NCI-H1105 (cell line): Measurements from ENCODE around the gene LRMDA.

Experiments used
- DNase-seq: peaks from one replicate; lab custom pipeline; 2025; lab: John Stamatoyannopoulos, UW

Gene LRMDA

DNA sequence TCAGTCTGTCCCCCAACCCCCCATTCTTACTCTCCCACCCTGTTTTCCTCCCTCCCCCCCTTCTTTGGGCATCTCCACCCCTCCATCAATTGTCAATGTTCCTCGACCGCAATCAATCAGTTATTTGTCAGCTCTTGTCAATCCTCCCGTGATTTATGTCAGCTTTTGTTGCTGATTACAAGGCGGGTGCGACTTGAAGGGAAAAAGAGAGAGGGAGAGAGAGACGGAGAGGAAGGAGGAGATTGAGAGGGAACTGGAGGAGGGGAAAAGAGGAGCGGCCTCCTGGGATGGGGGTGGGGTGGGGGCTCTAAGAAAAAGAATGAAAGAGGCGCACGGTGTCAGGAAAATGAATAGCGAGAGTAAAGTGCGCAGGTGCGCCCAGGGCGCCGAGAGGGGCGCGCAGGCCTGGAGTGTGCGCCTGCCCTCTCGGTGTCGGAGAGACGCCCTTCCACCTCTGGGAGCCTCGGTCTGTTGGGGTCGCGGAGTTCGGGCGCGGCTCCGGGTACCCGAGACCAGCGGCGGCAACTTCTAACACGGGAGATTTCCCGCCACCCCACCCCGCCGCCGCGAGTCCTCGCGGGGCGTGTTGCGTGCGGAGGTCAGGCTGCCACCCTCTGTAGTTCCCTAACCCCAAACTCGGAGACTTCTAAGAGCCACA, 28.8 kb upstream of the LRMDA start:
- DNase-seq = peak; percentile 84

DNA sequence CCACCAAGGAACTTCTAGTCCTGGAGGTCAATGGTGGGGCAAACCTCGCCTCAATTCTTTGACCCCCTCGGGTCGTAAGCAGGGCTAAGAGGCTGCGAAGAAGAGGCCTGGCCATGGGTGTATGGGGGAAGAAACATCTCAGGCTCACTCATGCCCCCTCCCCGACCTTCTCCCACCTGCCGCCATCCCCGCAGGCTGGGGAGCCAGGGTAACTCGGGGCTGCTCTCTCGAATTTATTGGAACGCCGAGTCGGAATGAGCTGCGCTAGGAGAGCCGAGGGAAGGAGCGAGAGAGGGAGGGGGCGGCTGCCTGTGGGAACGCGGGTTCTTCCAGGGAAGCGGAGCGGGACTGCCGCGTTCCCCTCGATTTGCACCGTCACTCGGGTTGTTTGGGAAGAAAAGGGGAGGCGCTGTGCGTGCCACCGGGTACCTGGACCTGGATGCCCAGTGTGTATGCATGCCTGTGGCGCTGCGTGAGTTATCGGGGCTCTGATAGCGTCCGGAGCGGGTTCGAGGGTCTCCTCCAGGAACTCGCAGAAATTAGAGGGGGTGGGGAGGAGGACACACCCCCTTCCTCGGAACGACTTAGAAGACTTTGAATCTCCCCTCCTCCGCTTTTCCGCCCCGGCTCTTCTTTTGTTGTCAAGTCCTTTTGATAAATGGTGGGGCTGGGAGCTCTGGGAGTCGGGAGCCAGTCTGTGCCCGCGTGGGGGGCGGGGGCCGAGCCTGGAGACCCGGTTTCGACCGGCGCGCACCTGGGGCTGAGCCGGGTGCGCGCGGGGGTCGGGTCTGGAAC, 28.1 kb upstream of the LRMDA start:
- peak; percentile 24 for DNase-seq

- DNase-seq = peak; percentile 52
Measured at GRCh38 chr10:75403939-75404814, 27.2 kb upstream of the LRMDA start.

DNA sequence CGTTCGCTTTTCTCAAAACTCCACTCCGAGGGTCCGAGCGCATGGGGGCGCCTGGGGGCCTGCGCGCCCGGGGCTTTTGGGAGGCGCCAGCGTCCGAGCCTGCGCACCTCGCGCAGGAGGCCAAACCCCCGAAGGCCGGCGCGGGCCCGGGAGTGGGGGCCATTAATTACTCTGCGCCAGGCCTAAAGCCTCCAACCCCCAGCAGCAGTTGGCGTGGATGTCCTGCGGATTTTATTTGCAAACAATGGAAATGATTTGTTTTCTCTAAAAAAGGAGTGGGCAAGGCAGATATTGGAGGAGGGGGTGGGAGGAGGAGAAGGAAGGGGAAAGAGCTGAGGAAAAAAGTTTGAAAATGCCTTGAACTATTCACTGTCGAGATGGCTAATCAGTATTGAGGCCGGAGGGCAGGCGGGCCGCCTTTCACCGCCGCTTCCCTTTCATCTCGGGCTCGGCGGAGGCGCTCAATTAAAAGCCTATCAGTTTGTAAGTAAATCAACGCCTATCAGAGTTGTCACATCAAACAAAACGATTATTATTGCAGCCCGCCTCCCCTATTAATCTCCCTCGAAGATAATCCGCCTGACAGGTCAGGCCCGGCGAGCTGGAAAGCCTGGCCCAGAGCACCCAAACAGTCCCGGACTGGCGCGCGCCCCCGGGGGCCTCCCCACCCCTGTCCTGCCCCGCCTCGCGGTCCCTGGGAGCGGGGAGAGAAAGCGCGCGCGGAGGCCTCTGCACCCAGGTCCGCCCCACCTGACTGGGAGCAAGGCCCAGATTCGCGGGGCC, 26.4 kb upstream of the LRMDA start:
- no peak for DNase-seq

- no peak for DNase-seq
Measured at GRCh38 chr10:75405598-75406461, 25.6 kb upstream of the LRMDA start.

- DNase-seq = no peak
Measured at GRCh38 chr10:75406462-75407223, 24.8 kb upstream of the LRMDA start.

DNA sequence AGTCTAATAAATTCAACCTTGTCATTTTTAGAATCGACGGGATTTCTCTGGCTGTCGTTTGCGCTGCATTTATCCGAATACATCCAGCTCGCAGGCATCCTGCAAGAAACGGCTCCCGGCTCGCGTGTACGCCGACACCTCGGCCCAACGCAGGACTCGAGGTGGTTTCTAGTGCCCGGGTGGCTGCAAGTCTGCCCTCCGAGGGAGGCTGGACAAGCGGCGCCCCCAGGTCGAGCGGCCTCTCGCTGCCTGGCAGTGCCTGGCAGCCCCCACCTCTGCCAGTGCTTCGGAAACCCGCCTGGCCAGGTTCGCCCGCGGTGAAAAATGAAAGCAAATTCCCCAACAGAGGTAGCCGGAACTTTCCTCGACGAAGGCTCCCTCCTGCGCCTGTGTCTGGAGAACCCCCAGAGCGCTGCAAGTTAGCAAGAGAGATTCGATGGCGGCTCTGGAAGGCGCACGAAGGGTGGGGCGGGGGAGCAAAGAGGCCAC, 24.2 kb upstream of the LRMDA start:
- no peak for DNase-seq

GRCh38 chr10:75407713-75408508, 23.5 kb upstream of the LRMDA start:
- DNase-seq = no peak

DNA sequence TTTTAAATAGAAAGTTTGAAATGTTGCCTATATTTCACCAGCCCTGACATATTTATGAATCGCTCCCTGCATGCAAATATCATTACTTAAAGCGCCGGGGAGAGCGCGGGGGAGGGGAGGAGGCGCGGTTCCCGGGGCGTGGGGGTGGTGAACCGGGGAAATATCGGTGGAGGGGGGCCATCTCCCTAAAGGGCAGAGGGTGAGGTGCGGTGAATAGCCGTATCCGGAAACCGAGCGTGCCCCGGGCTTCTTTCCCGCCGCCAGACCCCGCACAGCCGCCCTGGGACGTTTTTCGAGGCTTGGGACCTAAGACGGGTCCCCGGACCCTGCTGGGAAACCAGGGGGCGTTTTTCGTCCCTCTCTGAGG, 22.9 kb upstream of the LRMDA start:
- no peak for DNase-seq

DNA sequence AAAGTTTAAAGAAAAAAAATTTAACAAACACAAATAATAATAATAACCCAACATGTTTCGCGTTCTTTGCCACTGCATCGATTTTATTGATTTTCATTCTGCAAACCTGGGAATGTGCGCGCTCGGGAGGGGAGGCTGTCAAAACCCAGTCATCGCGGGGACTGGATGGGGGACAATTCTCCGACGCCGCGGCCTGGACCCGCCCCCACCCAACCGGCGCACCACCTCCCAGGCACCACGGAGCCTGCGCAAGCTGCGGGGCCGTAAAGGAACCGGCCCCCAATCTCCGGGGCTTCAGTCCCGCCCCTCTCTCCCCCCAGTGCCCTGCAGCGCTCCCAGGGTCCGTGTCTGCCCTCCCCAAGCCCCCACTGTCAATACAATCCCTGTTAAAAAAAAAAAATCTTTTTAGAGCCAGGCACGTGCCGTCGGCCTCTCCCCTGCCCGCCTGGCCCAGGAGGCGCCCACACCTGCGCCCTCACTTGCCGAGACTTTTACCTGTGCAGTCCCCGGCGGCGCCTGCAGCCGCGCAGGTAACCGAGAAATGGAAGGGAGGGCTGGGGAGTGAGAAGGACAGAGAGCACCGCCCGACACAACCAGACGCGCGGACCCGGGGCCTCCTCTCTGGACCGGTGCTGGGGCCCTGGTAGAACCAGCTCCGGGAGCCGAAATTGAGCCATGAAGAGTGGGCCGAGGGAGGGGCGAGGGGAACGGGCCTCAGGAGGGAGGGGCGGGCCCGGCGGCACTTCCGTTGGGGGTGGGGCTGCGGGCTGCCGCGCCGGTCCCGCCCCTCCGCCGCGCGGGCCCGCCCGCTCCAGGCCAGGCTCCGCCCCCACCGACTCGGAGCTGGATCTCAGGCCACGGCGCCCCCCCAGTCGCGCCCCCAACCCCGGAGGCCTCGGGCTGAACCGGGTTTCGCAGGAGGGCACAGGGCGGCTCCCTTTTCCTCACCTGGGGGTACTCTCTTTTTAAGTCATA, 22.2 kb upstream of the LRMDA start:
- DNase-seq = peak; percentile 65

DNA sequence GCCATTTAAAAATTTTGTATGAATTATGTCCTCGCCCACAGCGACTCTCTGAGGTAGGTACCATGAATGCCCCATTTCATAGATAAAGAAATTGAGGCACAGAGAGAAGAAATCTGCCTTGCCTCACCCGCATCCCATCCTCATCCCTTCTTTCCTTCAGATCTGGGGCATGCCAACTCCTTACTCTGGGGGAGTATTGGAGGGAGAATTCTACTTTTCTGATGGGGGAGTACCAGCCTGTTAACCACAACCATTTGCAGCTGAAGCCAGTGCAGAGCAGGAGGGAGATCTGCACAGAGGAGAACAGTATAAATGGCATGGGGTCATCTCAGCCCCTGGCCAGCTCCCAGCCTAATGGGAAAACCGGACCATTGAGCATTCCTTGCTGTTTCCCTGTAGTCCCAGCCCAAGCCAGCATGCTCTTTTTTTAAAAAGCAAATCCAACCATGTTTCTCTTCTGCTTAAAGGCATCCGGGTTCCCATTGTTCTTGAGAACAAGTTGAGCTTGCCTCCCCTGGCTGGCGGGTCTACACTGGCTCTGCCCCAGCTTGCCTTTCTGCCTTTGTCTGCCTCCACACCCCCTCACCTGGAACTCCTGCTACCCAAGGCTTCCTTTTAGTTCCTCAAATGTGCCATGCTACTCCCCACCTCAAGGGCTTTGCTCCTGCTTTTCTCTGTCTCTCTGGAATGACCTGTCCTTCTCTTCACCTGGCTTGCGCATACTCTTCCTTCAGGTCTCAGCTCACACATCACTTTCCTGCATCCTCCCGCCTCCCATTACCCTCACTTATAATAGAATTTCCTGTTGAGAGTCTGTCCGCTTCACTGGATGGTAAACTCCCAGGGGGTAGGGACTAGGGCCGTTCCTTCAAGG, 21.1 kb upstream of the LRMDA start:
- no peak for DNase-seq

- DNase-seq = no peak
Measured at GRCh38 chr10:75414527-75414926, 16.9 kb upstream of the LRMDA start.

DNA sequence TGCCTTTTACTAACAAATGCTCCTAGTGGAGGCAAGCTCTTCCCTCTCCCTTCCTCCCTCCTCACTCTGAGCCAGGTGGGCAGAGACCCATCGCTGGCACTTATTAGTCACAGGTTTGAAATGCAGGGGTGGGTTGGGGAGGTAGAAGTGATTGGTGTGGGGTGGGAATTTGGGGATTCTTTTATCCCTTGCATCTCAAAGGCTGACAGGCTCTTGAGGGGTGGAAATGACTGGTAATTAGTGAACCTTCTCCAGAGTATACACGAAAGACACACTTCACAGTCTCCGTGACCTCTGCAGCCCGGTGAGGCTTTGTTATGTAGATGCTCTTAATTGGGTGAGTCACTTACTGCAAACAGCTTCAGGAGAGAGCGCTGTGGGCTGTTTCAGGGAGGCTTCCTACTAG, 13.9 kb upstream of the LRMDA start:
- peak; percentile 62 for DNase-seq

- DNase-seq = no peak
Measured at GRCh38 chr10:75418293-75418692, 13.1 kb upstream of the LRMDA start.

- DNase-seq = no peak
Measured at GRCh38 chr10:75418712-75419111, 12.7 kb upstream of the LRMDA start.

GRCh38 chr10:75422913-75423312, 8.5 kb upstream of the LRMDA start:
- no peak for DNase-seq

DNA sequence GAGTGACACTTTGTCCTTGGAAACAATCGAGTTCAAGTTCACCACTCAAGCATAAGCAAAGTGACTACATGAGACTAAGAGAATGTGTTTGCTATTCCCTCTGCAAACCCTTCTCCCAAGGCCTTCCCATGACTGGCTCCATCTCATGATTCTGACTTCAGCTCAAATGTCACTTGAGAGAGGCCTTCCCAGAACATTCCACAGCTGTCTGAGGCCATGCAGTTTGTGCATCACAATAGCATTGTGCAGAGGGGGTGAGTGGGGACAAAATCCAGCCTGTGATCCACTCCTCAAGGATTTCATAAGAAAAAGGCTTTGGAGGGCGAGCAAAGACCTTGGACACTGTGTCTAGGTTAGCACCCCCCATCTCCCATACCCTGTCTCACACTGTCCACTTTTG, 6.9 kb upstream of the LRMDA start:
- no peak for DNase-seq
